Stimulated activated CD4-positive, alpha-beta T cell treated with anti-CD3 and anti-CD28 coated beads, Interleukin-15, amount 100 ng/mL, for 24 hours (primary cell): ENCODE data around the gene FAM181B.

Experiments
- DNase-seq: peaks from one replicate; pipeline ENCODE4 v3.0.0-alpha.2; 2020

Gene FAM181B, protein sequence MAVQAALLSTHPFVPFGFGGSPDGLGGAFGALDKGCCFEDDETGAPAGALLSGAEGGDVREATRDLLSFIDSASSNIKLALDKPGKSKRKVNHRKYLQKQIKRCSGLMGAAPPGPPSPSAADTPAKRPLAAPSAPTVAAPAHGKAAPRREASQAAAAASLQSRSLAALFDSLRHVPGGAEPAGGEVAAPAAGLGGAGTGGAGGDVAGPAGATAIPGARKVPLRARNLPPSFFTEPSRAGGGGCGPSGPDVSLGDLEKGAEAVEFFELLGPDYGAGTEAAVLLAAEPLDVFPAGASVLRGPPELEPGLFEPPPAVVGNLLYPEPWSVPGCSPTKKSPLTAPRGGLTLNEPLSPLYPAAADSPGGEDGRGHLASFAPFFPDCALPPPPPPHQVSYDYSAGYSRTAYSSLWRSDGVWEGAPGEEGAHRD

DNA sequence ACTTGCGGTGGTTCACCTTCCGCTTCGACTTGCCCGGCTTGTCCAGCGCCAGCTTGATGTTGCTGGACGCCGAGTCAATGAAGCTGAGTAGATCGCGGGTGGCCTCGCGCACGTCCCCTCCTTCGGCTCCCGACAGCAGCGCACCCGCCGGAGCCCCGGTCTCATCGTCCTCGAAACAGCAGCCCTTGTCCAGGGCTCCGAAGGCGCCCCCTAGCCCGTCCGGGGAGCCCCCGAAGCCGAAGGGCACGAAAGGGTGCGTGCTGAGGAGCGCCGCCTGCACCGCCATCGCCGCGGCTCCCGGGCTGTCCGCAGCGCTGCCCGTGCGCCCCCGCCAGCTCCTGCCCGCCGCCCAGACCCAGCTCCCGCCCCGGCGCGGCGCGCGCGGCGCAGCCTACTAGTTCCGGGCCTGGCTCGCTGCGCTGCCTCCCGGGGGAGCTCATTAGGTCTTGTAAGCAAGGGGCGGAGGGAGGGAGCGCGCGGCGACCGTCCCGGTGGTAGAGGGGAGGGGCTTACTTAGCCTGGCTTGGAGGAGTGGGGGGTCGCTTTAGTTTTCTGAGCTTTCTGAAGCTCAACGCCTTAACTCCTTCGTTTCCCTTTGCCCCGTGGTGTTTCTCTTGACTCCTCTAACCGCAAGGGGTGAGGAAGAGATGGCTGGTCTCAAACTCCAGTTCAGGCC, at the start of gene FAM181B:
Gene FAM181B (minus strand): TSS at position 421 of the 676 bp plus-strand sequence. CDS start 135 bp downstream, at position 286.
- peak; percentile 61 for DNase-seq

DNA sequence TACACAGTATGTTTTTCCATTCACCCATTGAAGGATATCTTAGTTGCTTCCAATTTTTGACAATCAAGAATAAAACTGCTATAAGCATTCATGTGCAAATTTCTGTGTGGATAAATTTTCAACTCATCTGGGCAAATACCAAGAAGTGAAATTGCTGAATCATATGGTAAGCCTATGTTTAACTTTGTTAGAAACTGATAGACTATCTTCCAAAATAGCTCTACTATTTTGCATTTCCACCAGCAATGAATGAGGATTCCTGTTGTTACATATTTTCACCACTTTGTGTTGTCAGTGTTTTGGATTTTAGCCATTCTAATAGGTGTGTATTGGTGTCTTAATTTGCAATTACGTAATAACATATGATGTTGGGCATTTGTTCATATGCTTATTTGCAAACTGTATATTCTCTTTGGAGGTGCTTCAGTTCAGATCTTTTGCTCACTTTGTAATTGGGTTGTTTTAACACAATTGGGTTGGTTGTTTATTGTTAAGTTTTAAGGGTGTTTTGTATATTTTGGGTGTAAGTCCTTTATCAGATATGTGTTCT, 49.2 kb upstream of the FAM181B start:
- DNase-seq = no peak

DNA sequence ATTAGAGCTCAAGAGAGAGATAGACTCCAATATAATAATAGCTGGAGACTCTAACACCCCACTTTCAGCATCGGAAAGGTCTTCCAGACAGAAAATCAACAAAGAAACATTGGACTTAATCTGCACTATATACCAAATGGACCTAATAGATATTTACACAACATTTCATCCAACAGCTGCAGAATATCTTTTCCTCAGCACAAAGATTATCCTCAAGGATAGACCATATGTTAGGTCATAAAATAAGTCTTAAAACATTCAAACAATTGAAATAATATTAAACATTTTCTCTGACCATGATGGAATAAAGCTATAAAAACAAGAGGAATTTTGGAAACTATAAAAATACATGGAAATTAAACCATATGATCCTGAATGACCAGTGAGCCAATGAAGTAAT, 45.1 kb upstream of the FAM181B start:
- DNase-seq = no peak

DNA sequence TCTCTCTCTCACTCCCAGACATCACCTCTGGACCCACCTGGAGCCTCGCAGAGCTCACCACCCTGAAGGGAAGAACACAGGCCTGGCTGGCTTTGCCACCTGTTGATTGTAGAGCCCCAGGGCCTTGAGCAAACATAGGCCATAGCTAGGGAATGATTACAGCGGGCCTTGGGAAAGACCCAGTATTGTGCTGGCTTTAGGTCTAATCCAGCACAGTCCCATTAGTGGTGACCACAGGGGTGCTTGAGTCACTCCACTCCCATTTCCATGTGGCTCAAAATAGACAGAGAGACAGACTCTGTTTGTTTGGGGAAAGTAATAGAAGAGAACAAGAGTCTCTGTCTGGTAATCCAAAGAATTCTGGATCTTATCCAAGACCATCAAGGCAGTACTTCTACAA, 42.7 kb upstream of the FAM181B start:
- no peak for DNase-seq

DNA sequence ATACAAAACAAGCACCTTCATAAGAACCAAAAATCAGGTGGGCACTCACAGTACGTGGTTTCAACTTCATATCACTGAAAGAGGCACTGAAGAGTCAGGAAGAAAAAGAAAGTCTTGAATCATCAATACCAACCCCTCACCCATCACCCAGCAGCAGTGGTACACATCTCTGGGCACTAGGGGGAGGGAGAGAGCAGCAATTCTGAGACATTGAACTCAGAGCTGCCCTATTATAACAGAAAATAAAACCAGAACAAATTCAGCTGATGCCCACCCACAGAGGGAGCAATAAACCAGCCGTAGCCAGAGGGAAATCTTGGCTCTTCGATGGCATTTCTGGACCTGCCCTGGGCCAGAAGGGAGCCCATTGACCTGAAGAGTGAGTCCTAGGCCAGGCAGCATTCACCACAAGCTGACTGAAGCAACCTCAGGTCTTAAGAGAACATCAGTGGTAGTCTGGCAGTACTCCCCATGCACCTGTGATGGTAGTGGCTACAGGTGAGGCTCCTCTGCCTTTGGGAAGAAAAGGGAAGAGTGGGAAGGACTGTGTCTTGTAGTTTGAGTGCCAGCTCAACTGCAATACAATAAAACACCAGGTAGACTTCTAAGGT, 42.2 kb upstream of the FAM181B start:
- DNase-seq = peak; percentile 43

DNA sequence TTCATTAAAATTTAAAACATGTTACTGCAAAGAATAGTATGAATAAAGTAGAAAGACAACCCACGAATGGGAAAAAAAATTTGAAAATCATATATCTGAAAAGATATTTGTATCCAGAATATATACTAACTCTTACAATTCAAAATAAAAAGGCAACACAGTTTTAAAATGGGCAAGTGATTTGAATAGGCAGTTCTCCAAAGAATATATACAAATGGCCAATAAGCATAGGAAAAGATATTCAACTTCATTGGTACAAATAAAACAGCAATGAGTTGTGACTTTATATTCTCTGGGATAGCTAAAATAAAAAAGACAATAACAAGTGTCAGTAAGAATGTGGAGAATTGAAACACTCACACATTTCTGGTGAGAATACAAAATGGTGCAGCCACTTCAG, 41.6 kb upstream of the FAM181B start:
- no peak for DNase-seq

DNA sequence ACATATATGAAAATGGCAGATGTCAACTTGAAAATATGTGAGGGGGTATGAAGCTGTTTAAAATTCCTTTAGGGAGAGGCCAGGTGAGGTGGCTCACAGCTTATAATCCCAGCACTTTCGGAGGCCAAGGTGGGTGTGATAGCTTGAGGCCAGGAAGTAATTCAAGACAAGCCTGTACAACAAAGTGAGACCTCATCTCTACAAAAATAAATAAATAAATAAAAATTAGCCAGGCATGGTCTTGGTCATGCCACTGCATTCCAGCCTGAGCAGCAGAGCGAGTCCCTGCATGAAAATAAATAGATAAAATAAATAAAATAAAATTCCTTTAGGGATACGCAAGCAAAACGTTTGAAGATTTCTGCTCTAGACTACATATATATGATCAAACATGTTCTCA, 38.1 kb upstream of the FAM181B start:
- DNase-seq = no peak

DNA sequence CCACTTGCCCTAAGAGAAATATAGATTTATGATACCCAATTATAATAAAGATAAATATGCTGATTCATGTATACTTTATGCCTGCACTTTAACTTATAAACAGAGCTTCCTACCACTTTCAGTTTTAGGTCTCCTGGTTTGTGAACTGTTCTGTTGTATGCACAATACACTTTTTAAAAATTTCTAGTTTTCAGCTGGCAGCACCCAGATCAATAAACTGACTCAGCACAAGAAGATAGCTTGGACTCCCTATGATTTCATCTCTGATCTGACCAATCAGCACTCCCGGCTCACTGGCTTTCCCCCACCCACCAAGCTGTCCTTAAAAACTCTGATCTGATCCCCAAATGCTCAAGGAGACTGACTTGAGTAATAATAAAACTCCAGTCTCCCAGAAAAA, 33.5 kb upstream of the FAM181B start:
- DNase-seq = no peak

DNA sequence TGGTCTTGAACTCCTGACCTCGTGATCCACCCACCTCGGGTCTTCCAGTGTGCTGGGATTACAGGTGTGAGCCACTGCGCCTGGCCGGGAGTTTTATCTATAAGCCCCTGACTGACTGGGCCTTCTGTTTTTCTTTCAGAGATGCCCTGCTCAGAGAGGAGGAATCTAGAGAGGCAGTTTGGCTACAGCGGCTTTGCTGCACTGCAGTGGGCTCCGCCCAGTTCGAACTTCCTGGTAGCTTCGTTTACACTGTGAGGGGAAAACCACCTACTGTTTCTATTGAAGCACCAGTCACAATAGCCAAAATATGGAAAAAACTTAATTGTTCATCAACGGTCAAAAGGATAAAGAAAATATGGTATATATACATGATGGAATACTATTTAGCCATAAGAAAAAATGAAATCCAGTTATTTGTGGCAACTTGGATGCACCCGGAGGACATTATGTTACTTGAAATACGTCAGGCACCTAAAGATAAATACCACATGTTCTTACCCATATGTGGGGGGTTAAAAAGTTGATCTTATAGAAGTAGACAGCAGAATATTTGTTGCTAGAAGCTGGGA, 31.9 kb upstream of the FAM181B start:
- peak; percentile 19 for DNase-seq

DNA sequence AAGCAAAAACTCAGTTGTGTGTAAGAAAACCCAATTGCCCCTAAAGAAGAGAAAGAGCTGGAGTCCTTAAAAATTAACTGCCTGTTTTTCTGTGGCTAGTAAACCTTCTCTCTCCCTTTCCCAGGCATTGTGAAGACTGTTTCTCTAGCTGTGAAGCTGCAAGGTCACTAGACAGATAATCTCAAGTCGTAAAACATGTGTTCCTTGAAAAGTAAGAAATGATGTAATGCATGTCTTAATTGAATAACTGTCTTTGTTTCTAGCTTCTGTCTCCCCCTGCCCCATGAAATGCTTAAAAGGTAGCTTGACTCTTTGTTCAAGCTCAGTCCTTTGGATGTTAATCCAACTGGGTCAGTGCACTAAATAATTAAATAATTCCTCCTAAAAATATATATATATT, 29.5 kb upstream of the FAM181B start:
- no peak for DNase-seq

DNA sequence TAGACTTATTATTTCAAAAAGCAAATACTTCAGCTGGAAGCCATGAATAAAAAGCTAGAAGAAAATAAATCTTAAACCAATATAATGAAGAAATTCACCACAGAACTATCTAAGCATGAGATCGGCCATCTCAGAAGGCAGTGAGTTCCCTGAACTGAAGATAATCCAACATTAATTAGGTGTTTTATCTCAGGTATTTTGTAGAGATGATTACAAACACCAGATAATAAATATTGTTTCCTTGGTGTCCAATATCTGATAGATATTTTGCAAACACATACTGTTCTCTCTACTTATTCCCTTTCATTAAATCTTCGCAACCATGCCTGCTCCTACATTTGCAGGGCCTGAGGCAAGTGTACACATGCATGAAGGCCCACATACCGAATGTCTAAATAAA, 26.0 kb upstream of the FAM181B start:
- no peak for DNase-seq

DNA sequence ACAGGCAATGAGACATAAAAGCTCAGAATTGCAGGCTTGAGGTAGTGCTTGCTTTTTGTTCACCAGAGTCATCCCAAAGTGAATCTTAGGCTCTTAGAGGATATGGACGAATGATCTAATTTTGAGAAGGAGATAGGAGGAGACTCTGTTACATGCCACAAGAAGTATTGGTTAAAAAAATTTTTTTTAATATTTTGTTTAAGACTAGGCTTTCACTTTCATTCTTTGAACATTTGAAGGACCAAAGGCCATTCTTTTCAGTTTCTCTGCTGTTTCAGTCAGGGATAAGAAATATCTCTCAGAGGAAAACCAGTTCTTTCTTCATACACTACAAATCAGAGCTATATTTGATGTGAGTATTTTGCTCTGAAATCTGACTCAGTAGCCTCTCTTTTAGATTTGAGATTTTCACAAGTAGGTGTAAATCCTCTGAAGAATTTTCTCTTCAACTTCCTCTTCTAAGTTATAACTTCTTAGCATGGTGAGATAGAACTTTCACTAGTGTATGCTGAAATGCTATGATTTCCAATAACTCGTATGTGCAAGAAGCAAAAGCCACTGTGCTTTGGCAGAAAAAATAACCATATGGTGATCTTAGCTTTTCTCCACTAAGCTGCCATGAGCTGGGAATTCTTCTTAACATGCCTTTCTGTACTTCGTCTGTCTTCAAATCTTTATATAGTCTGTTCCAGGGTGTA, 24.1 kb upstream of the FAM181B start:
- DNase-seq = no peak

DNA sequence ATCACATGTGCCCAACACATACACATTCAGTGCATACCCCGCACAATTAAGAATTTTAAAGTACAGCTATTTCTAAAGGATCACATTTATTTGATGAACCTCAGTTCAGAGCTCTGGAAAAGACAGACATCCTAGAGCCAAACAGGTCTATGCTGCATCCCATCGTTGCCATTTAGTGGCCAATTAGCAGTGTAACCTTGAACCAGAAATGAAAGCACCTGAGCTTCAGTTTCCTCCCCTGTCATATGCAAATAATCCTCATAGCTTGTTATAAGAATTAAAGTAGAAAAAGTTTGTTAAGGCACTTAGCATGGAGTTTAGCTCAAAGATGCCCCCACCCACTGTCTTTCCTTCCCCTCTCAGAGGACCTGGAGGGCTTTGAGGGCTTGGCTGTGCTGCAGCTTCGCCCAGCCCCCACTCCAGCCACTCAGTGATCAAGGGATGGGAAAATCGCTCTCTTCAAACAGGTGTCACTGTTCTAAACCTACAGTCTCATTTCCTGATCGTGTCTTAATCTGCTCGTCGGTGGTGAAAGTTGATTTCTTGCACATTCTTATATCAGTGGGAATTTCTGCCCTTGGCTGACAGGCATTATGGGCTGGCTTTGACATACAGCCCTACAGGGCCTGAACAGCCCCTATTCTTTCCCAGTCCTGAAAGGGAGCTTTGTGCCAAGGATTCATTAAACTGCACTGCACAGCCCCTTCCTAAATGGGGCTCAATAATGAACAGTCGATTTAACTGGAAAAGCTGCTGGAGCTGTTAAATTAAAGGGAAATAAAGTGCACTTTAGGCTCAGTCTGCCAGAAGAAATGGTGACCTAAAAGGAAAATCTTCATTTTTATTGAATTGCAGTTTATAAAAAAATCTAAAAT, 23.3 kb upstream of the FAM181B start:
- DNase-seq = no peak

DNA sequence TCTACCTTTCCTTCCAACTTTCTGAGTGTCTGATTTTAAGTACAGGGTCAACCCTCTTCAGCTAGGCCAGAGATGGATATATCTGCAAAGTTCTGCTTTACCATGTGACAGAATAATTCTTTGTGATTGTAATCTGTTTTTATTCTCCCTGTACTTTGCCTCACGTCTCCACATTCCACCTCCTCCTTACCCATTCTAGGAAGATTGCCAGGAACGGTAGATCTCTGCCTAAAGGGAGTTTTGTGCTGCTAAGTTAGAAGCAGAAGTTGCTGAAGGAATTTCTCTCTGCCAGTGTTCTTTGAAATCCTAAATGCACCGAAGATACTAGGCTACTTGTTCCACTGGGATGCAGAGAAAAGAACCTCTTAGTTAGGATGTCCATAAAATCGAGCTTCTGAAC, 20.7 kb upstream of the FAM181B start:
- no peak for DNase-seq

DNA sequence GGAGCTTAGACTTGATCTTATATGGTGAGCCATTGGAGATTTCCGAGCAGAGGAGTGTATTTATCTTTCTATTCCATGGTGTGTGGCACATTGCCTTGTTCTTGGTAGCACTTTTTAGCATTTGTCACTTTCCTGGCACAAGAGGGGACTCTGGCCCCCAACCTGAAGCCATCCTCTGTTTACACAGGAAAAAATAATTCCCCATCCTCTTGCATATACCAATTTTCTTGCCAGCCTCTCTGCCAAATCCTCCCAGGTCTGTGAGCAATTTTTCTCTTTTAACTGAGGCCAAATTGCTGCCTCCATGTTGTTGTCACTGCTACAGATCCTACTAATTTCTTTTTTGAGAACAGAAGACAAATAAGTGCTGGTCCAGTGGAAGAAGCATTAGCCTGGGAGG, 20.3 kb upstream of the FAM181B start:
- no peak for DNase-seq

DNA sequence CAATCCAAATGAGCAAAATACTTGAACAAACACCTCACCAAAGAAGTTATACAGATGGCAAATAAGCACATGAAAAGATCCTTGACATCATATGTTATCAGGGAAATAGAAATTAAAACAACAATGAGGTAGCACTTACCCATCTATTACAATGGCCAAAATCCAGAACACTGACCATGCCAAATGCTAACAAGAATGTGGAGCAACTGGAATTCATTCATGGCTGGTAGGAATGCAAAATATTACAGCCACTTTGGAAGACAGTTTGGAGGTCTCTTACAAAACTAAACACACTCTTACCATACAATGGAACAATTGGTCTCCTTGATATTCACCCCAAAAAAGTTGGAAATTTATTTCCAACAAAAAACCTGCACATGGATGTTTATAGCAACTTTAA, 19.1 kb upstream of the FAM181B start:
- no peak for DNase-seq

DNA sequence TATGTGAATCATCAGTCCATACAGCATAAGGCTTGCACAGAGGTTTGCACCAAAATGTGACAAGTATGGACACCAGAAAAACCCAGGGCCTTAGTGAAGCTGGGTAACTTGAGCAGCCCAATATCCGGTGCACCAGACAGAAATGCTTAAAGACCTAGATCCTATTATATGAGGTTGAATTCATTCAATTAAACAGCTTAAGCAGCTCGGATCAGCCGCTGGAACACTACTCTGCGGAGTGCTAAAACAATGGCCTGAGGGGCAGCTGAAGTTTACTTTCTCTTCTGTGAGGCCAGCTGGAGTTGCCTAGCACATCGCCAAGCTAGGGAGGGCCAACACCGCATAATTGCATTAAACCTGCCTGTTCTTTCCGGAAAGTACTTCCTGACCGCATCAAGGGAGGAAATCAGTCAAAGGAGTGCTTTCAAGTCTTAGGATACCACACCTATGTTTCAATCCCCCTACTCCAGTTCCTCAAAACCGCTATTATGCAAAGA, 17.0 kb upstream of the FAM181B start:
- DNase-seq = peak; percentile 30

DNA sequence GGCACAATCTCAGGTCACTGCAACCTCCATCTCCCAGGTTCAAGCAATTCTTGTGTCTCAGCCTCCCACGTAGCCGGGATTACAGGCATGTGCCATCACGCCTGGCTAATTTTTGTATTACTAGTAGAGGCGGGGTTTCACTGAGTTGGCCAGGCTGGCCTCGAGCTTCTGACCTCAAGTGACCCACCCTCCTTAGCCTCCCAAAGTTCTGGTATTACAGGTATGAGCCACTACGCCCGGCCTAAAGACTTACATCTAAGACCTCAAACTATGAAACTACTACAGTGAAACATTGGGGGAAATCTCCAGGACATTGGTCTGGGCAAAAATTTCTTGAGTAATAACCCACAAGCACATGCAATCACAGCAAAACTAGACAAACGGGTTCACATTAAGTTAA, 13.8 kb upstream of the FAM181B start:
- DNase-seq = no peak

DNA sequence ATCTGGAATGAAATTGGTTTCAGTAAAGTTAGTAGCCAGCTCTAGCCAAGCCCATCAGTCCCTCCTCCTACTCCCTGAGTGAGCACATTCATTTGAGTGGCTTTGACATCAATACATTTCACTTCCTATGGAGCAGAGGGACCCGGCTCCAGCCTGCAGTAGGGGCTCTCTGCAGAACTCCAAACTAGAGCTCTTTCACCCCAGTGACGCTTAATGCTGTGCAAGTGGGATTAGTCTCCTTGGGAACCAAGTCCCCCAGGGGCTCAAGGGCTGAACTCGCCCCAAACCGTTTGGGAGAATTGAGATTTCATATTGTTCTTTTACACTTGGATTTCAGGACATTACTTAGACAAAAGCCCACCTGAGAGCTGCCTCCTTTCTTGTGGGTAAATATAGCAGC, 4.4 kb upstream of the FAM181B start:
- DNase-seq = no peak

DNA sequence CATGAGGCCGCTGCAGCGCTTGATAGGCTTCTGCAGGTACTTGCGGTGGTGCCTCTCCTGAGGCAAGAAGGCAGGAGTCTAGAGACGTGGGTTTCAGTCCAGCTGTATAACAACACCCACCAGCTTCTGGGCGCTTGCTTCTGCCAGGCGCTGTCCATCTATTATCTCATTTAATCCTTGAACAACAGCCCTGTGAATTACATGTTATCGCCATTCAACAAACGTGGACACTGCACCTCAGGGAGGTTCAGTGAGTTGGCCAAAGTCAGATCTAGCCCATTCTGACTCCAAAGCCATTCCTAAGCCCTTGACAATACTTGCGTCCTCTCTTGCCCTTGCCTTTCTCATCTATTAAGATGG, 436 bp upstream of the FAM181B start:
- no peak for DNase-seq

DNA sequence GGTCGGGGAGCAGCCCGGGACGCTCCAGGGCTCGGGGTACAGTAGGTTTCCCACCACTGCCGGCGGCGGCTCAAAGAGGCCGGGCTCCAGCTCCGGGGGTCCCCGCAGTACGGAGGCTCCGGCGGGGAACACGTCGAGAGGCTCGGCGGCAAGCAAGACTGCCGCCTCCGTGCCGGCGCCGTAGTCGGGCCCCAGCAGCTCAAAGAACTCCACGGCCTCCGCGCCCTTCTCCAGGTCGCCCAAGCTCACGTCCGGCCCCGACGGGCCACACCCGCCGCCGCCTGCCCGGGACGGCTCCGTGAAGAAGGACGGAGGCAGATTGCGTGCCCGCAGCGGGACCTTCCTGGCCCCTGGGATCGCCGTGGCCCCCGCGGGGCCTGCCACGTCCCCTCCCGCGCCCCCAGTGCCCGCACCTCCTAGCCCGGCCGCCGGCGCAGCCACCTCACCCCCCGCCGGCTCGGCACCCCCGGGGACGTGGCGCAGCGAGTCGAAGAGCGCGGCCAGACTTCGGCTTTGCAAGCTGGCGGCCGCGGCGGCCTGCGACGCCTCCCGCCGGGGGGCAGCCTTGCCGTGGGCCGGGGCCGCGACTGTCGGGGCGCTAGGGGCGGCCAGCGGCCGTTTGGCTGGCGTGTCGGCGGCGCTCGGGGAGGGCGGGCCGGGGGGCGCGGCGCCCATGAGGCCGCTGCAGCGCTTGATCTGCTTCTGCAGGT, 775 bp downstream of the FAM181B start:
- DNase-seq = peak; percentile 36
